ENCODE data around the gene RABAC1. TPM values are rescaled to one million over a fixed set of nuclear protein-coding genes. Genes with fewer than 3 reads are reported as not detected.
A peak's percentile ranks its signal among the peaks of the same experiment; 100 is the strongest.

RABAC1 gene
- total and polyA plus RNA-seq, 9 of the 15 experiments (the other 6 are each of a cell fraction or from before 2014, with no cell fraction given): 2.4 to 28.1 (median 9.3) TPM

- TF ChIP-seq RREB1 (CRISPR knock-in tag; IDR thresholded peaks at IDR 0.05): no peak
- 0 out of 2 replicates have a peak, but pooled peaks have one; percentile 44 for TF ChIP-seq RBM14 (IDR thresholded peaks at IDR 0.05; ENCODE audit: borderline replicate concordance, insufficient read depth, low read depth, low read length)
- no peak for TF ChIP-seq BRF1 (IDR thresholded peaks at IDR 0.05; ENCODE audit: borderline replicate concordance, extremely low read depth, insufficient read length)
- 0 out of 2 replicates have a peak, but pooled peaks have one; percentile 18 for TF ChIP-seq CREB1 (IDR thresholded peaks at IDR 0.05)
- no peak for TF ChIP-seq CREB1 (CRISPR knock-in tag; IDR thresholded peaks at IDR 0.05)
- peak; percentile 32 for TF ChIP-seq NFYB (IDR thresholded peaks at IDR 0.05; ENCODE audit: extremely low read depth, insufficient read length)
- peak in 1 of 2 experiments; percentile 17; a peak in 1 of 4 replicates for TF ChIP-seq NRF1 (conservative IDR thresholded peaks at IDR 0.05 in 1 of 2, IDR thresholded peaks at IDR 0.05 in 1 of 2)
- TF ChIP-seq MYC (IDR thresholded peaks at IDR 0.05; ENCODE audit: low read depth, low read length): no peak
- TF ChIP-seq MYC (CRISPR knock-in tag; IDR thresholded peaks at IDR 0.05; ENCODE audit: borderline replicate concordance, low read depth): no peak
- no peak for TF ChIP-seq ZNF717 (CRISPR knock-in tag; IDR thresholded peaks at IDR 0.05)
- 0 out of 2 replicates have a peak, but pooled peaks have one; percentile 27 for TF ChIP-seq RB1 (IDR thresholded peaks at IDR 0.05; ENCODE audit: low read depth)
- no peak for TF ChIP-seq FUS (optimal IDR thresholded peaks at IDR 0.05; ENCODE audit: low read depth, low read length)
- no peak for TF ChIP-seq ZNF77 (CRISPR knock-in tag; IDR thresholded peaks at IDR 0.05)
These were observed 34.7 kb upstream of the RABAC1 start, which contains the start of gene ATP1A3 (continued) for GRCh38 chr19:41993612-41994483.
